ENCODE results near the gene TIGD3.

DNA sequence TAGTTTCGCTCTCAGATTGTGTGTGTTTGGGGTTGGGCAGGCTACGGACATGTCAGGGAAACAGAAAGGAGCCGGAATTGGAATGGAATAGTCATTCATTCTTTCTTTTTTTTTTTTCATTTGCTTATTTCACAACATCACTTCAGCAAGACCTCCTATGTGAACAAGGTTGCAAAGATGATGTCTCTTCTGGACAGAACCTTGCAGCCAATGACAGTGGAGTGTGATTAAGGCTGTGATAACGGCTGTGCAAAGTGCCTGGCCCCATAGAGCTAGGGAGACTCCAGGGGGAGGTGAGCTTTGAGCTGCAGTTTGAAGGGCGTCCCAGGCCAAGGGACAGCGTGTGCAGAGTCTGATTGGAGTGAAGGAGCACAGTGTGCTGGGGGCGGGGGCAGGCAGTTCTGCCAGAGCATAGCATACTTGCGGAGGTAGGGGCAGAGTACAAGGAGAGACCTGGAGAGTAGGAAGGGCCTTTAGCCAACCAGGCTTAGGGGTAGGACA, 3.4 kb downstream of the TIGD3 start:
- TF ChIP-seq ZFP36 (IDR thresholded peaks at IDR 0.05; ENCODE audit: borderline replicate concordance, low read depth, low read length, partially characterized antibody) (no peak), SAFB2 (CRISPR knock-in tag; IDR thresholded peaks at IDR 0.05; ENCODE audit: borderline replicate concordance, low read depth) (no peak), ZNF264 (CRISPR knock-in tag; IDR thresholded peaks at IDR 0.05) (peak; percentile 89; the same call in 1 of the 2 replicates)
- TF ChIP-seq, protein P1, sequence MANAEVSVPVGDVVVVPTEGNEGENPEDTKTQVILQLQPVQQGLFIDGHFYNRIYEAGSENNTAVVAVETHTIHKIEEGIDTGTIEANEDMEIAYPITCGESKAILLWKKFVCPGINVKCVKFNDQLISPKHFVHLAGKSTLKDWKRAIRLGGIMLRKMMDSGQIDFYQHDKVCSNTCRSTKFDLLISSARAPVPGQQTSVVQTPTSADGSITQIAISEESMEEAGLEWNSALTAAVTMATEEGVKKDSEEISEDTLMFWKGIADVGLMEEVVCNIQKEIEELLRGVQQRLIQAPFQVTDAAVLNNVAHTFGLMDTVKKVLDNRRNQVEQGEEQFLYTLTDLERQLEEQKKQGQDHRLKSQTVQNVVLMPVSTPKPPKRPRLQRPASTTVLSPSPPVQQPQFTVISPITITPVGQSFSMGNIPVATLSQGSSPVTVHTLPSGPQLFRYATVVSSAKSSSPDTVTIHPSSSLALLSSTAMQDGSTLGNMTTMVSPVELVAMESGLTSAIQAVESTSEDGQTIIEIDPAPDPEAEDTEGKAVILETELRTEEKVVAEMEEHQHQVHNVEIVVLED (CRISPR knock-in tag; IDR thresholded peaks at IDR 0.05; ENCODE audit: borderline replicate concordance) = peak; percentile 47; the same call in 1 of the 2 replicates
- TF ChIP-seq, protein P2, sequence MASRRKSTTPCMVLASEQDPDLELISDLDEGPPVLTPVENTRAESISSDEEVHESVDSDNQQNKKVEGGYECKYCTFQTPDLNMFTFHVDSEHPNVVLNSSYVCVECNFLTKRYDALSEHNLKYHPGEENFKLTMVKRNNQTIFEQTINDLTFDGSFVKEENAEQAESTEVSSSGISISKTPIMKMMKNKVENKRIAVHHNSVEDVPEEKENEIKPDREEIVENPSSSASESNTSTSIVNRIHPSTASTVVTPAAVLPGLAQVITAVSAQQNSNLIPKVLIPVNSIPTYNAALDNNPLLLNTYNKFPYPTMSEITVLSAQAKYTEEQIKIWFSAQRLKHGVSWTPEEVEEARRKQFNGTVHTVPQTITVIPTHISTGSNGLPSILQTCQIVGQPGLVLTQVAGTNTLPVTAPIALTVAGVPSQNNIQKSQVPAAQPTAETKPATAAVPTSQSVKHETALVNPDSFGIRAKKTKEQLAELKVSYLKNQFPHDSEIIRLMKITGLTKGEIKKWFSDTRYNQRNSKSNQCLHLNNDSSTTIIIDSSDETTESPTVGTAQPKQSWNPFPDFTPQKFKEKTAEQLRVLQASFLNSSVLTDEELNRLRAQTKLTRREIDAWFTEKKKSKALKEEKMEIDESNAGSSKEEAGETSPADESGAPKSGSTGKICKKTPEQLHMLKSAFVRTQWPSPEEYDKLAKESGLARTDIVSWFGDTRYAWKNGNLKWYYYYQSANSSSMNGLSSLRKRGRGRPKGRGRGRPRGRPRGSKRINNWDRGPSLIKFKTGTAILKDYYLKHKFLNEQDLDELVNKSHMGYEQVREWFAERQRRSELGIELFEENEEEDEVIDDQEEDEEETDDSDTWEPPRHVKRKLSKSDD (CRISPR knock-in tag; IDR thresholded peaks at IDR 0.05; ENCODE audit: low read depth) = no peak
- TF ChIP-seq, protein P3, sequence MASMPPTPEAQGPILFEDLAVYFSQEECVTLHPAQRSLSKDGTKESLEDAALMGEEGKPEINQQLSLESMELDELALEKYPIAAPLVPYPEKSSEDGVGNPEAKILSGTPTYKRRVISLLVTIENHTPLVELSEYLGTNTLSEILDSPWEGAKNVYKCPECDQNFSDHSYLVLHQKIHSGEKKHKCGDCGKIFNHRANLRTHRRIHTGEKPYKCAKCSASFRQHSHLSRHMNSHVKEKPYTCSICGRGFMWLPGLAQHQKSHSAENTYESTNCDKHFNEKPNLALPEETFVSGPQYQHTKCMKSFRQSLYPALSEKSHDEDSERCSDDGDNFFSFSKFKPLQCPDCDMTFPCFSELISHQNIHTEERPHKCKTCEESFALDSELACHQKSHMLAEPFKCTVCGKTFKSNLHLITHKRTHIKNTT (CRISPR knock-in tag; IDR thresholded peaks at IDR 0.05) = no peak
